HG02798 (cell line): ENCODE data around the gene CYCS.
"Not testable (repeated sequence)": the region's sequence is repeated elsewhere in the genome, so short reads cannot be mapped to it uniquely, and the experiment has no call there.

Source experiments
- ATAC-seq: cut with Tn5 transposase; IDR thresholded peaks from one replicate; pipeline ENCODE4 v1.9.1; 2021; ENCODE audit warnings: mild to moderate bottlenecking; ENCODE audit not compliant: unreplicated experiment, poor library complexity

CYCS gene

DNA sequence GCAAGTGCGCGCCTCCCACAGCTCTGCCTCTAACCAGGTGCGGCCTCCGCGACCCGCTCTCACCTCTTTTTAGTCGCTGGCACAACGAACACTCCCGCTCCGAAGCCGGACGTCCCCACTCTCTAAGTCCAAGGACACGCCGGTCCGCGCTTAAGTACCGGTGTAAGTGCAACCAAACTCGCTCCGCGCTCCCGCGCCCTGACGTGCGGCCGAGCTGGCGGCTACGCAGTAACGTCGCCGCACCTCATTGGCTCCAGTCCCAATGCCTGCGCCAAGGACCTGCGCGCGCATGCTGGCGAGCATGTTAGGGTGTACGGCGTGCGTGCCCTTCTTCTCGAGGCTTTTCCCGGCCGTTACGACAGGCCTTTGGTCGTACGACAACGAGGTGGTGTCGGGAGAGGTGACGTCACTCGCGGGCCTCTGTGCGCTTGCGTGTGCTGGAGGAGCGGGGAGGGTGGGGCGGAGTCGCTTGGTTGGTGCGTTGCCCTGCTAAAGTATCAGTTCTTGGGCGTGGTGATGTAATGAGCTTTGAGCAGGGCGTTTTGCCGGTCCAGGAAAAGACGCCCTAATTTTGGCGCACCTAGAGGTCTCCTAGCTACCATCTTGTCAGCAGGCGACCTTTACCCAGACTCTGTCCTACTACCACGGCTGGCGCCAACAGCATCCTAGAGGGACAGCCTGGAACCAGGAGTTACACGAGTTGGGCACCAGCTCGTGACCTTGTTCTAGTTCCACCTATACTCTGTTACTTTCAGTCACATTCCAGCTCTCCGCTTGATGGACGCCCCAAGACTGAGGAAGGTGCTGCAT lies at the start of gene CYCS:
CYCS (minus strand) TSS at position 124 of the 810 bp plus-strand sequence. CDS start 1,141 bp downstream, outside the sequence.
- peak; percentile 95 for ATAC-seq

DNA sequence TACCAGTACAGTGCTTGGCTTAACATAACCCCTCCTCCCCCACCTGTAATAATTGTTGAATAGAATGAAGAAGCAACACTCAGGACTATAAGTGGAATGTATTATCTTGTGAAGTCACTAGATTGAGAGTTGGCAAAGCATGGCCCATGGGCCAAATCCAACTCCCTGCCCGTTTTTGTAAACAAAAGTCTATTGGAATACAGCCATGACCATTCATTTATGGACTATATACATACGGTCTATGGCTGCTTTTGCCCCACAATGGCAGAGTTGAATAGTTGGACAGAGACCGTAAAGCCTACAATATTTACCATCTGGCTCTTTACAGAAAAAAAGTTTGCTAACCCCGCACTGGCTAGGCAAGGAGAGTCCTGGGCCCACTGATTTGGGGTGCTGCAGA lies 48.1 kb upstream of the CYCS start:
- ATAC-seq, result no peak

DNA sequence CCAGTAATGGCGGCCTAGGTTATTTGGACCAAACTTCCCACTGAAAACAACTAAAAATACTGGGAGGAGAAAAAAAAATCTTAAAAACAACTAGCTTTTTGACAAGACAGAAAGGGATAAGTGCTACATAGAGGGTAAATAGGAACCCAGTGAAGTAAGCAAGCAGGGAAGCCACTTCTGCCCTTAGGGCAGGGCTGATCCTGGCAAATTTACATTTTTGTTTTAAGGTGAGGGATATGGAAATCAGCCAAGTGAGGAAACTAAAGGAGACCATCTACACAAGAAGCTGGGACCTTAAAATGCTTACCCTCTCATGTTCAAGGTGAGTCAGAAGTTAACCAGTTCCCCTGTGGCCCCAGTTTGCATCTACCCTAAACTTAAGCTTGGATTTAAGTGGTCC lies 46.5 kb upstream of the CYCS start:
- no peak for ATAC-seq

DNA sequence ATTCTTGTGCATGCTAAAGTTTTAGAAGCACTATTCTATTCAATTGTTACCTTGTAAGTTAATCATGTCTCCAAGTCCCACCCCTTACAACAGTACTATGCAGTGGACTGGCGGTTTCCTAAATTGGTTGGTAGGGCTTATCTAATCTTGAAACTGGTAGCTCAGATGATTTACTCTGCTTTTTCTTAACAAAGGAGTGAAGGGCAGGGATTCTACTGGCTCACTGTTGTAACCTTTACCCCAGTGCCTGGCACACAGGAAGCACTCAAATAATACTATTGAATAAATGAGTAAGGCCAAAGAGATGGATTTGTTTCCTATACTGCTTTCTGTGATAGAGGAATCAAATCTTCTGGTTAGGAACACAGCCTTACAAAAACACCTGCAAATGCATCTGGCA lies 46.0 kb upstream of the CYCS start:
- no peak for ATAC-seq

DNA sequence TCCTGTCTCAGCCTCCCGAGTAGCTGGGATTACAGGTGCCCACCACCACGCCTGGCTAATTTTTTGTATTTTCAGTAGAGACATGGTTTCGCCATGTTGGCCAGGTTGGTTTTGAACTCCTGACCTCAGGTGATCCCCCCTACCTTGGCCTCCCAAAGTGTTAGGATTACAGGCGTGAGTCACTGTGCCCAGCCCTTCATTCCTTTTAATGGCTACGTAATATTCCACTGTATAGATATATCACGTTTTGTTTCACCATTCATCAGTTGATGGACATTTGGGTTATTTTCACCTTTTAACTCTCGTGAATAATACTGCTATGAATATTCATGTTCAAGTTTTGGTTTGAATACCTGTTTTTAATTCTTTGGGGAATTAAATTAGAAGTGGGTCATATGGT lies 44.6 kb upstream of the CYCS start:
- ATAC-seq, result no peak

DNA sequence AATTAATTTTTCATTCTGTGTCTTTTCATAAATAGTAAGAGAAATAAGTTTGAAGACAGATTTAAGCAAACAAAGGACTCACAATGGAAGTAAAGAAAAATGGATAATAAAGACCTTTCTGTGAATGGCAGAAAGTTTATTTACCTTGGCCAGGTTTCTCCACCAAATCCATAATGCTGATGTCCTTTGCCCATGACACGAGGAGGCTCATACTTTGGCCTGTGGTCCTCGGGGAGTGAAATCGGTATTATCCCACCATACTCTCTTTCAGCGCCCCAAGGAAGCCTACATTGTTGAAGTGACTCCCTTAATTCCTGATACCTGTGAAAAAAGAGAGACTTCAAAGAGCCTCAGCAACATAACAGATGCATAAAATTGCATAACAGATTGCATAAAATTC lies 43.1 kb upstream of the CYCS start:
- no peak for ATAC-seq

DNA sequence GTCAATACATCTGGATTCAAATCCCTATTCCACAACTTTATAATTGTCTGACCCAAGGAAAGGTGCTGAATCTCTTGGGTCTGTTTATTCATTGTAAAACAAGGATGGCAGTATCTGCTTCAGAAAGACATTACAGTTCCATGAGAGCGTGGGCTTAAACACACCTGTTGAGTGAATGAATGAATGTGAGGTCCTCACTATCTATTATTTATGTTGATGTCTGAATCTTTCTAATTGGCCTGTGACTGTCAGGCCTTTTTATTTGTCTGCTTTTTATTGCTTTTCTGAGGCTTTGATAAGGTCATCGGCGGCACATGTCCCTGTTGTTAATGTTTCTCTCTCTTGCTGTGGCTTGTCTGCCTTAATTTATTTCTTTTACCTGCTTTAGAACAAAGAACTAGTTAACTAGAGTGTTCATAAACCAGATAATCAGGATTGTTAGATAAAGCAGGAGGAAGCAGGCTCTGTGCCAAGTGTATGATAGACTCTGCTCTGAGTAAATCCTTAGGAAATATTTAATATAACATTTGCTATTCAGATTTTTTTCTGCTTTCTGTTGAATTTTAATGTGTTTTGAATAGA lies 42.3 kb upstream of the CYCS start:
- no peak for ATAC-seq

DNA sequence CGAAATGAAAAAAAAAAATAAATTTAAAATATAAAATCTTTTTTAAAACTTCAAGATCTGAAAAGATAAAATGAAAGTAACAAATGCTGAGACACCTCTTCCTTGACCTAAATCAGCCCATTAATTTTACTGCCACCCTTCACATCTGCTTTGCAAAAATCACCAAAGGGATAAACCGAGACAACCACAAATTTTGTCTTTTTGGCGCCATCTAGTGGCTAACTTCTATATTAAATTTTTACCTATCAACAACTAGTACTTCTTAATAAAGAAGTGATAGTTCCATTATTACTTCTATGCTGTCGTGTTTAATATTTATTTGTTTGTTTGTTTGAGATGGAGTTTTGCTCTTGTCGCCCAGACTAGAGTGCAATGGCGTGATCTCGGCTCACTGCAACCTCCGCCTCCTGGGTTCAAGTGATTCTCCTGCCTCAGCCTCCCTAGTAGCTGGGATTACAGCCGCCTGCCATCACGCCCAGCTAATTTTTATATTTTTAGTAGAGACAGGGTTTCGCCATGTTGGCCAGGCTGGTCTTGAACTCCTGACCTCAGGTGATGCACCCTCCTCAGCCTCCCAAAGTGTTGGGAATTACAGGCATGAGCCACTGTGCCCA lies 35.0 kb upstream of the CYCS start:
- not testable (repeated sequence) for ATAC-seq

DNA sequence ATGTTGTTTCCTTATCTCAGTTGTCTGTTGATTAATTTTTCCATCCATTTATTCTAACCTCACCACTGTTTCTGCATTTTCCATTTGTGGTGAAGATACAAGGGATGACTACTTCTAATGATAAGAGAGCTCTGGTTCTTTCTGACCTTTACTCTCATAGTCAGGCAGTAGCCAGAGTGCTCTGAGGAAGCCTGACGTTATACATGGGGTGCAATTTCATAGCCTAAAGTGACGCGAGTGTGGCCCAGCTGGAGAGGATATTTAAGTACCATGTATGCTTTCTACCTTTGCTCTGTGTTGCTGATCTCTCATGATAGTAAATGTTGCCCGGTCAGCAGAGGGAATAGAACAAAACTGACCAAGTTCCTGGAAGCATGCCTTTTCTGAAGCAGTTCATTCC lies 33.9 kb upstream of the CYCS start:
- ATAC-seq, result no peak

DNA sequence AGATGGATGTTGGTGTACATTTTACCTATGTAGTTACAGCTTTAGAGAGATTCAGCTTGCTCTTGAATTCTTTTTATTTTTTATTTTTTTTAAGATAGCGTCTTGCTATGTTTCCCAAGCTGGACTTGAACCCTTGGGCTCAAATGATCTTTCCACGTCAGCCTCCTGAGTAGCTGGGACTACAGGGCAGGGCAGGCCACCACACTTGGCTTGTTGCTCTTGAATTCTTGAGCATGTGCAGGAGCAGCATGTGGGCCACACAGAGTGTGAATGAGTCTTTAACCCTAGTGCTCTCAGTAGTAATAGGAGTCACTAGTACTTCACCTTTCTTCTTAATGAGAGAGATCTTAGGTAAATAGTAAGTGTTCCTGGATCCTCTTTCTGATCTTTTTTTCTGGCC lies 26.7 kb upstream of the CYCS start:
- ATAC-seq, result no peak

DNA sequence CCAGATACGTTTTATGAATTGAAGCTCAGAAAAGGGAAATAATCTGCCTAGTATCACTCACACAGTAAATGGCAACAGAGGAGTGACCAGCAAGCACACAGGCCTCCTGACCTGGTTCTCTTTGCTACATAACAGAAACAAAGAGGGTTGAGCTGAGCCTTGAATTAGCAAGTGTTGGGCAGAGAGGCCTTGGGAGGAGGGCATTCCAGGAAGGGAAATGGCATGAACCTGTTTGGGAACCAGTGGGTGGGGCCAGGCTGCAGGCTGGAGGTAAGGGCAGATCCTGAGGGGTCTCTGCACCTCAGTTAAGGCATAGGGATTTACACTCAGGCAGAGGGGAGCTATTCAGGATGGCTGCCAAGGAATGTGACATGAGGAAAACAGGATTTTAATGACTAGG lies 24.8 kb upstream of the CYCS start:
- ATAC-seq, result no peak

DNA sequence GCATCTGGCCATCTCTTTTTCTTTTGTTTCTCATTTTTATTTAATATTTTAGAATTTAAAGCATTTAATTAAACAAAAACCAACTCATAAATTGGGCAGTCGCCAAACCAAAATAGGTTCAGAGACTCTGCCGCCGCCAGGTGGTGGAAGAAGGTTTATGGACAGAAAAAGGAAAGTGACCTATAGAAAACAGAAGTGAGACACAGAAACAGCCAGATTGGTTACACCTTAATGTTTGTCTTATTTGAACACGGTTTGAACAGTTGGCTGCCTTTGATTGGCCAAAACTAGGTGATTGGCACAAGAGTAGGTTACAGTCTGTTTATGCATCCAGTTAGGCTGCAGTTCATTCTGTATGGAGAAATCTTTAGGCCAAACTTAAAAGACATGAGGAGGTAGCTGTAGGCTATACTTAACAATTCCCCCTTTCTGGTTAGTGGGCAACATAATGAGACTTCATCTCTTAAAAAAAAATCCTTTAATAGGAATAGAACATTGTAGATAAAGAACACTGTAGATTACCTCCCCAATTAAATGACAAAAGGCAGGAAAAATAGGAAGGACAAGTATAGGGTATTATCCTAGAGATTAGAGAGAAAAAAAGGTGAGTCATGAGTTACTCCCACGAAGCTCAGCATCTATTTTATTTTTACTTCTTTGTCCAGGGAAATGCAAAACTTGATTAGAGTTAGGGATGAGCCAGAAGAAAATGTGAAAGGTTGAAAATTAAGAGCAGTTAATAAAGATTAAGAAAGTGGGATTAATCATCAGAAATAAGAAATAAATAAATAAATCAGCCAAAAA lies 23.9 kb upstream of the CYCS start:
- no peak for ATAC-seq

DNA sequence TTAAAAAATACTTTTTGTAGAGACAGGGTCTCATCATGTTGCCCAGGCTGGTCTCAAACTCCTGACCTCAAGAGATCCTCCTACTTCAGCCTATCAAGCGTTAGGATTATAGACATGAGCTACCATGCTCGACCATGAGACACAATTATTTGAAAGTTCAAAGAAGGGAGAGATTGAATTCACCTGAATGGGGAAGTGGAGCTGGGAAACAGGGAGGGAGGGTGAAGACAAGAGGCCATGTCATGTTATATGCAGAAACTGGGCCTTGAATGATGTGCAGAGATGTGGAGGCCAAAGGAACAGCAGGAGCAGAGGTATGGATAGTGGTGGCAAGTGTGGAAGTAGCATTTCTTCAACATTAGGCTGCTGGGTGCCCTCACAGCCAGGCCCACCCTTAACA lies 18.7 kb upstream of the CYCS start:
- ATAC-seq, result no peak

DNA sequence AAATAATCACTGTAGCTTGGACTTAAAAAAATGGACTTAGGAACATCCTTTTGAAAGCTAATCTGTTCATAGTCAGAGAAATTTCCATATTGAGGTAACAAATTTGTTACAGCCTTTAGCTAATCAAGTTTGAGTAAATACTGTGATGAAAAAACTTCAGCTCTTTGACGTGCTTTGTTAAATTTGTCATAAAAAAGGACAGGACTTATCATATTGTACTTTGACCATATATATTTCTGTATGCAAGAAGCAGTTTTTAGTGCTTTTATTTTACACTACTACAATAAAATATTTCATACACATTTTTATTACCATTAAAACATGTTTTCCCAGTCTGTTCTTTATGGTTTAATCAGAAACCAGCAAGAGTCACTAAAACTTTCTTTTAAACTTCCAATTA lies 14.5 kb upstream of the CYCS start:
- ATAC-seq, result no peak

DNA sequence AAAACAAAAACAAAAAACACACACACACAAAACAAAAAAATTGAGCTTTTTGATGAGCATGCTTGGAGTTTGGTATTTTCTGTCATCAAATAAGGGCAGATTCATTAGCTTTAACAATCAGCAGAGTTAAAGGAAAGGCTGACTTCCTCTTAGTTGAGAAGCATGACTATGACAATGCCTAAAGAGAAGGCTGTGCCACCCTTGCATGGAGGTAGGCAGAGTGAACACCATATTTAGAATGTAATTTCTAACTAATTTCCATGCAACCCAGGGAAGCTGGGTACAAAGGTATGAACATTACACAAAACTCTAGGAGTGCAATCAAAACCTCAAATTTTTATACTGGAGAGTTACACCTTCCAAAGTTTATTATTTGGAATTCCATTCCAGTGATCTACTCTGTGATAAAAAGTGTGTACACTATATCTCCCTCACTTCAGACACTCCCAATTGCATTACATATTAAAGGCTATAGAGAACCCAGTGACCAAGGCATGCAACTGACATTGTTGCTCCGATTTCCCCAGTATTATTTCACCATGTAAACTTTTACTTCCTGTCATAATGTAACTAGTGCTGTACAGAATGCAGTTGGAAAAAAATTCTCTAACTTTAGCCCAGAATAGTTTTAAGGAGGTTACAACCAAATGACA lies 9.4 kb upstream of the CYCS start:
- ATAC-seq, result no peak

DNA sequence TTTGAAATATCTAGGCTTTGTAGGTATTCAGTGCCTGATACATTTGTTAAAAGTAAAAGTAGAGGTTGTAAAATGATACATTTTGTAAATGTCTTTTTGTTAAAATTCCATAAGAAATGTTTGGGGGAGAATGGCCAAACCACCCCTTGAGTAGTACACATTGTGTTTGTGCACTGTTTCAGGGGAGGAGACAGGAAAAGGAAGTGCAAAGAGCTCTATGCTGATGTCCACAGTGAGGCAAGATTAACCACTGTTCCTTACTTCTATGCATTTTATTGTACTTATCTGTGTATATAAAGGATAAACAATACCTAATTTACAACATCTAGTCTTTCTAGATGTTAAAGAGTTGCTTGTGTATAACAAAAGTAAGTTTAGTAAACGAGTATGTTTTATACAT lies 7.4 kb upstream of the CYCS start:
- no peak for ATAC-seq

DNA sequence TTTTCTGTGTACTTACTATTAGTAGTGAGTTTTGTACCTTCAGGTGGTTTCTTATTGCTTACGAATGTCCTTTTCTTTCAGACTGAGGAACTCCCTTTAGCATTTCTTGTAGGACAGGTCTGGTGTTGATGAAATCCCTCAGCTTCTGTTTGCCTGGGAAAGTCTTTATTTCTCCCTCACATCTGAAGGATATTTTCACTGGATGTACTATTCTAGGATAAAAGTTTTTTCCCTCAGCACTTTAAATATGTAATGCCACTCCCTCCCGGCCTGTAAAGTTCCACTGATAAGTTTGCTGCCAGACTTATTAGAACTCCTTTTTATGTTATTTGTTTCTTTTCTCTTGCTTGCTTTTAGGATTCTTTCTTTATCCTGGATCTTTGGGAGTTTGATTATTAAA lies 1.7 kb upstream of the CYCS start:
- ATAC-seq, result no peak

DNA sequence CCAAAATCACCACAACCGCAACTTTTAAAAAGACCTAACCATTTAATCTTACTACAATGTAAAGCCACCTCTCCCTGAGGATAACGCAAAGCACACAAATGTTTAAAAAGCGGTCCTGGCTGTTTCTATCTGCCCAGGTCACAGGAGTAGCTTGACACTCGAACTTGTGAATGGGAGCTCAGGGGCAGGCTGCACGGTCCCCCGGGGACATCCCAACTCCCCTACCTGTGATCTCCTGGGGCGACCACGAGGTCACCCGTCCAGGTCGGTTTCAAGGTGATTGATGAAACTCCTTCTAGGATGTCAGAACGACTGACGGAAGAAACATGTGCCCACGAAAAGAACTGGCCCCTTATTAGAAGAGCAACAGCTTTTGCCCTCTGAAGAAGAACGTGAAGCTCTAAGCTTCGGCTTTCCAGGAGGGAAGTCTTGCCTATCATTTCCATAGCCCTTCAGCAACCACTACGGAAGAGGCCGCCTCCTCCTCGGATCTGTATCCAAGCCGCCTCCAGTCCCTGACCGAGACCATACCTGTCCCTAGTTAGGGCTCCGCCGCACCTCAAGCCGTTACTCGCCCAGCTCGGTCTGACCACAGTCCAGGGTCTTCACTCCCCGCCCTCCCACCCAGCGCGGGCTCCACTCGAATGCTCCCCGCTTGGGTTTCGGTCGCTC lies 459 bp downstream of the CYCS start:
- ATAC-seq, result no peak

DNA sequence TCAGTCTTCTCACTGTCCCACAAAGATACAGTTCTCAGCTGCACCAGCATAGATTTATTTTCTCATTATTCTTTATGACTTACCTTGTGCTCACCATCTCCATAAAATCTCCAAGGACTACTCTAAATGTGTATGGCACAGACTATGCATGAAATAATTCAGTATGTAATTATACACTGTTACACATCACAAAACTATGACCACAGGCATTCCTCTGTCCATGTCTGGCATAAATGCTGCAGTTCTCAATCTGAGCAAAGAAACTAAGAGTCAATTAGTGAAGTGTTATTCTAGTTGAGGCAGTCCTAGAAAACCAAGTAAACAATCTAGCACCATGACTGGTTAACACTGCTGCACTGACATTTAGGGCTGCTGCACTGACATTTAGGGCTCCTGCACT lies 2.7 kb downstream of the CYCS start:
- ATAC-seq, result no peak

DNA sequence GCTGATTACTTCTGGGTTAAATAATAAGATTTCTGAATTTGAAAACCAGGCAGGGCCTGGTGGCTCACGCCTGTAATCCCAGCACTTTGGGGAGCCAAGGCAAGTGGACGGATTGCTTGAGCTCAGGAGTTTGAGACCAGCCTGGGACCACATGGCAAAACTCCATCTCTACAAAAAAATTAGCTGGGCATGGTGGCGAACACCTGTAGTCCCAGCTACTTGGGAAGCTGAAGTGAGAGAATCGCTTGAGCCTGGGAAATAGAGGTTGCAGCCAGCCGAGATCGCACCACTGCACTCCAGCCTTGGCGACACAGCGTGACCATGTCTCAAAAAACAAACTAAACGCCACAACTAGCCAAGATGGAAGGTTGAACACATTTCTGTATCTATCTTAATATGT lies 3.5 kb downstream of the CYCS start:
- ATAC-seq, result no peak
